ENCODE measurements around the gene TRMT61A.

TRMT61A gene

DNA sequence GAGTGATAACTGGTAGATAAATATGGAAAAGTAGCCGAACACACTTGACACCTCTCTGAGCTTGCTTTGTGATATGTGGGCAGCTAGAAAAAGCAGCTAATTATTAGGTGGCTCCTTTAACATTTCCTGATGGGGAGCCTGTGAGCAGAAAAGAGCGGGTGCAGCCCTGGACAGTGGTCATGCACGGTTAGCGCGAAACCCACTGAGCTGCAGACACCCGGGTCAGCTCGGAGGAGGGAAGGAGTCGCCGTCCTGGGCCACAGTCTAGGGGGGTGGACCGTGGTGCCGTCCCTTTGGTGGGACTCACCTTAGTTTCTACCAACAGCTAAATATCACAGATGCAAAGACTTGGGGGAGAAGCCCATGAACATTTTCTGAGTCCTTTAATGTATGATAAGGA lies 40.4 kb downstream of the TRMT61A start:
- DNase-seq = no peak

DNA sequence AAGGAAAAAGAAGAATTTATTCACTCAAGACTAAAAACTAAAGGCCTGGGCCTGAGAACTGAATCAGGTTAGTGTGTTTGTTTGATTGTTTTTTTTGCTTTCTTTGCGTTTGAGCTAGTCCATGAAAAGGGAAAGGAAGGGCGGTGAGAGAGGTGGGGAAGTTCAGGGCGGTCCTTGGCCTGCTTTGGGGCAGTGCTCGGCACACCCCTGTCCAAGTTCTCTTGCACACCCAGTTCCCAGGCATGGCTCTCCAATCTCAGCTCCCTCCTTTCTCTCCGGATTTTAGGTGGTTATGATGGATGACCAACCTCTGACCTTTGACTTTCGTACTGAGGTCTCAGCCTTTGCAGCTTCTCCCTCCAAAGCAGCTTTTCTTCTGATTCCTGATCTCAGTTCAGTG lies 45.1 kb downstream of the TRMT61A start:
- DNase-seq = no peak

DNA sequence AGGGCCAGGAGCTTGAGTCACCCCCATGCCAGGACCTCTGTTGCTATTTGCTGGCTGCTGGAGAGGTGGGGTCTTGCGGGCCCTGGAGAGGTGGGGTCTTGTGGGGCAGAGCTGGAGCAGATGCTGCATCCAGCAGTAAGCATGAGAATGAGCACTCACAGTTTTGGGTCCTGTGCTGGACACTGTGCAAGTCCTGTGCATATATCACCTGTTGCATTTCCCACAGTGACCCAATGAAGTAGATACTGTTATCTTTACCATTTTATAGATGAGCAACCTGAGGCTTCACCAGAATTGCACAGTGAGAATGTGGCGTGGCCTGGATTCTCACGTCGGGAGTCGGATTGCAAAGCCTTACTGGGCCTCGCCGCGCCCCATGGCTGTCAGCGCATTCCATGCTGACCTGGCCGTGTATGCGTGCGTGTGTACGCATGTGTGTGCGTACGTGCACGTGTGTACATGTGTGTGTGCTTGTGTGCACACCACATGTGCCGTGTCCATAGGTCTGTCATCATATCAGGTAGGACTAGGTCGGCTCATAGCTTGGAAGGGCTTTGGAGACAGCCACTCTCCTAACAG lies 45.8 kb downstream of the TRMT61A start:
- DNase-seq = no peak

DNA sequence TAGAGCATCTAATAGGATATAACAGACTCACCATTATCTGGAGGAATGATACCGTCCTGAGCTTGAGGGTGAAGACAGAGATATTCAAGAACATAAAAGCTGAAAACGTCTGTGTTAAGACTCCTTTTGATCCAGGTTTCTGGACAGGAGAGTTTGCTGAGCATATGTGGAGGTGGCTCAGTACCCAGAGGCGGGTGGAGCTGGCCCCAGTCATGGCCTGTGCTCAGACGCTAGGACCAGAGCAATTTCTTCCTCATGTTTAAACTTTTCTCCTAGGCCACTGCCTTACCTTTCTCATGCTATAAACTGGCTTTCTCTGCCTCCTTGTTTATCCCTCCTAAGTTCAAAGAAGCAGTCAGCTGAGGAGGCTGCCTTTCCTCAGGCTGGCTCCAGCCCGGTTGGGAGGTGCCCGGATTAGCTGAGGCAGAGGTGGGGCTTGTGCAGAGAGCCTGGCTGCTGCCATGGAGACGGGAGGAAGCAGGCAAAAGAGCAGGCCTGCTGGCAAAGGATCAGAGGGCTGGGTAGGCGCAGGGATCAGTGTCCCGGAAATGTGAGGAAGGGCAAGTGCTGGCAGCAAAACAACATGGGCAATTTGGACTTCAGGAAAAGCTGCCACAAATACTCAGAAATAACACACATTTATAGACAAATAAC lies 47.5 kb downstream of the TRMT61A start:
- no peak for DNase-seq

DNA sequence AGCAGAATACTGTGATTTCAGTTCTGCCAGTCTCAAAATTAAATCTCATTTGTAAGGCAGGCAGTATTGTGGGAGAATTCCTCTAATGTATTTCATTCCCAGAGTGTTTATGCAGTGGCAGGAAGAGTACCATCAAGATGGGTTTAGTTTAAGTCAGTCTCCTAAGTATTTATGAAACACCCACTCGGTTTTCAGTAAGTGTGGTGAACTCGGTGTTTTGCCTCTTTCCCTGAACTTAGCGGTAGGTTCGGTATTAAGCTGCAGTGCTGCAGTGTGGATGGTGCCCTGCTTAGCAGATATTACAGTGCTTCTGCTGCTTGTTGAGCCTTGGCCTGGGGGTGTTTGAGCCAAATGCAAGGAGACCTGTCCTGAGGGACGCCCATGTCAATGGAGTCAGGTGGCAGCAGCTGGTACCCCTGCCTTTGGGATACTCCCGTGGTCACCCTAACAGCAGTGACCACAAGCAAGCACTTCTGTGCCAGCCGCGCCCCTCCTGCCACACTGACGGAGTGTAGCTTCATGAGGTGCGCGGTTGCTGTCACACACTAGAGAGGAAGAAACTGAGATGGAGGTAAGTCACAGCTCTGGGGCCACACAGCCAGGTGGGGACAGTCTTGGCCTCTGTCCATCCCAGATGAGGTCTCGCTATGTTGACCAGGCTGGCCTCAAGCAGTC lies 49.5 kb downstream of the TRMT61A start:
- no peak for DNase-seq

DNA sequence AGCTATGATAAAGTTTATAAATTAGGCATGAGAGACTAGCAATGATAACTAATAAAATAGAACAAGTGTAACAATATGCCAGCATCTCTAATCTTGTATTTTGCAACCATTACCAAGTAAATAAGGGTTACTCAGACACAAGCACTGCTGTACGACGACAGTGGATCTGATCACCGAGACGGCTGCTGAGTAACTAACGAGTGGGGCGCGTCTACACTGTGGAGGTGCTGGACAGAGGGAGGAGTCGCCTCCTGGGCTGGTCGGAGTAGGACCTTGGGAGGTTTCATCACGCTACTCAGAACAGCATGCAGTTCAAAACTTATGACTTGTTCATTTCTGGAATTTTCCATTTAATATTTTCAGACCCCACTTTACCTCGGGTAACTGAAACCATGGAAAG lies 52.2 kb downstream of the TRMT61A start:
- no peak for DNase-seq

DNA sequence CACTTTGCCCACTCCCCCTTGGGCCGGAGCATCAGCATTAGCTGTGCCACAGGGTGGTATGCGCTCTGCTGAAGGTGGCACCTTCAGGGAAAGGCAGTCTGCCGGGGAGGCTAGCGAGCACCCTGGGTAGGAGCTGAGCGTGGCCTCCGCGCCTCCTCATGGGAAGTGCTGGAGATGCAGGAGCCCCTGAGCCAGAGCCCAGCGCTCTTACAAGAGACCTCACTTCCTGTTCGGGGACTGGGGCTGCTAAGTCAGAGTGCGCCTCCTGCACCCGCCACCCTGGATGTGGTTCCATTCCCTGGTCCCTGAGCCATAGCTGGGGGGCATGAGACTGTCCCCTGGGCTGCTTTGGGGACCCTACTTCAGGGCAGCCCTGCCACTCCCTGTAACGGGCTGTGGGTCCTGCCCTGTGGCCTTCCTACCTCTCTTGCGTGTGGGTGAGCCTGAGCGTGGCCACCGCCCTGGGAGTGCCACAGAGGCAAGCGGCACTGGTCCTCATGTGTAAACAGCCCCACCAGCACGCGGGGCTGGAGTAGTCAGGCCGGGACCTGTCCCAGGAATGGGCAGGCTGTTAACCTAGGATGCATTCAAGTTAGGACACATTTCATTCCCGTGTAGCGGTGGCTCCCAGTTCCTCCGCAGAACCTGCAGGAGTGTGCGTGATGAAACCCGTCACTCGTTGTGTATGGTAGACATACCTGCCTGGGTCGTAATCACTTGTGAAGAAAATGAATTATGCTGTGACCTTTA lies 53.1 kb downstream of the TRMT61A start:
- no peak for DNase-seq

DNA sequence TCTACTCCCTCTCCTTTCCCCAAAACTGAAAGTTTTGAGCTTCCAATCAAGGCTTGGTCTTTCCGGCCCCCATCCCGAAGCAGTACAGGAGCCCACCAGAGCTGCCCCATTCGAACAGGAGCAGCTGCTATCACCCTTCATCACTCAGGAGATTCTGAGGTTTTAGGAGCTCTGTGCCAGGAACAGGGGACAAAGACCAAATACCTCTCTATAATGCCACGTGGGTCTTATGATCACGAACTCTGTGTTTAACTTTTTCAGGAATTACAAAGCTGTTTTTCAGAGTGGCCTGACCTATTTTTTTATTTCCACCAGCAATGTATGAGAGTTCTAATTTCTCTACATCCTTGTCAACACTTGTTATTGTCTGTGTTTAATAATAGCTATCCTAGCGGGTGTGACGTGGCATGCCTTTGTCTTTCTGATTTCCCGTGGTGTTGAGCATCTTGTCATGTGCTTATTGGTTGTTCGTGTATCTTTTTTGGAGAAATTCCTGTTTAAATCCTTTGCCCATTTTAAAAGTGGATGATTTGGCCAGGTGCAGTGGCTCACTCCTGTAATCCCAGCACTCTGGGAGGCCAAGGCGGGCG lies 55.4 kb downstream of the TRMT61A start:
- DNase-seq = no peak

Measured in stimulated activated CD4-positive, alpha-beta T cell treated with anti-CD3 and anti-CD28 coated beads, Interleukin-2, amount 100 ng/mL, for 48 hours (primary cell).